ENCODE data around the gene ADAMTSL3. TPM values are rescaled to one million over a fixed set of nuclear protein-coding genes. Genes with fewer than 3 reads are reported as not detected.

The ADAMTSL3 gene
- total and polyA plus RNA-seq, 3 experiments from 2014 or later = not detected

Other genes starting within 250 kb of the ADAMTSL3 start
- not detected for gene SH3GL3, start 206.8 kb upstream of the ADAMTSL3 start, total RNA-seq
- gene SH3GL3, start 206.8 kb upstream of the ADAMTSL3 start, polyA plus RNA-seq = not detected